GM12801 (cell line): Measurements from ENCODE around the gene CAMK1D.

ENCODE experiments used
- CTCF ChIP-seq: IDR thresholded peaks from one replicate; pipeline ENCODE4 v1.5.1; 2011; ENCODE audit warnings: control low read depth; ENCODE audit not compliant: insufficient read length; ENCODE audit errors: extremely low read depth

Gene CAMK1D

GRCh38 chr10:12355384-12355783 lies 6.0 kb downstream of the CAMK1D start:
- no peak for TF ChIP-seq CTCF

GRCh38 chr10:12357525-12358151 lies 8.3 kb downstream of the CAMK1D start:
- TF ChIP-seq CTCF: no peak

- no peak for TF ChIP-seq CTCF
These were observed 9.7 kb downstream of the CAMK1D start for GRCh38 chr10:12358863-12359564.

- no peak for TF ChIP-seq CTCF
These were observed 11.1 kb downstream of the CAMK1D start for GRCh38 chr10:12360461-12360860.

- no peak for TF ChIP-seq CTCF
These were observed 15.2 kb downstream of the CAMK1D start for GRCh38 chr10:12364559-12364958.

GRCh38 chr10:12367272-12367671 lies 17.9 kb downstream of the CAMK1D start:
- no peak for TF ChIP-seq CTCF

- TF ChIP-seq CTCF: no peak
These were observed 20.6 kb downstream of the CAMK1D start for GRCh38 chr10:12369982-12370381.
